Measurements from ENCODE around the gene ZFAND3. TPM values are rescaled to one million over a fixed set of nuclear protein-coding genes. Genes with fewer than 3 reads are reported as not detected.

ZFAND3 gene
- polyA plus RNA-seq, 1 donor (not counting 4 experiments of a cell fraction or from before 2014, with no cell fraction given): 19.6 TPM

DNA sequence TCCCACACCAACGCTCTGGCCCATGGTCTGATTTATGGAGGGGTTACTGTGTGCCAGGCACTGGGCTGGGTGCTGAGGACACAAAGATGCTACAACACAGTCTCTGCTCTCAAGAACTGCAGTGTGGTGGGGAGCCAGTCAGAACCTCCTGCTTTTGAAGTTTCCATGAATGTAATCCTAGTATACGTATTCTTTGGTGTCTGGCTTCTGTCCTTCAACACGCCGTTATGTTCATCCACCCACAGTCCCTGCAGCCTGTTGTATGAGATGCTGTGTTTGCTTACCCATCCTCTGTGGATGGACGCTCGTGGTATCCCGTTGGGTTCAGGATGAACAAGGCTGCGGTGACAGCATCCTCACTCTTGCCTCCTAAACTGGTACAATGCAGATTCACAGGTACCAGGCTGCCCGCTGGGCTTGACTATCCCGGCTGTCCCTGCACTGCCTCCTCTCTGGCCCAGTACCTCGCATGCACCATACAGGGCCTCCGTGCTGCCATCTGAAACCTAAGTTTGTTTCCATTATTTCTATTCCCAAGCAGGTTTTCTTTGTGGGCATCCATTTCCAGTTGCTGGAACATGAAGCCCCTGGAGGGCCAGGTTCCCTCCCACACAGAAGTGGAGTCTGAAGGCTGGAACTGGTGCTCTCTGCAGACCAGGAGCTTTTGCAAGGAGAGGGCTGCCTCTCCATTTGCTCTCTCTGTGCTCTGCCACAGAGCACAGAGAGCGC lies 364.5 kb downstream of the ZFAND3 start:
- FAIRE-seq (no peak), DNase-seq (ENCODE audit: low read depth, low spot score) (no peak)
- dilution Hi-C loops (cut with MboI; ENCODE audit: extremely low pct_ligation_motif_present, low sequenced_read_pairs): no loop called here
- Histone ChIP-seq H3K9ac (ENCODE audit: control insufficient read depth, extremely low read depth, insufficient read depth, low read length) (no peak overlapping the region), H3K27me3 (ENCODE audit: control insufficient read depth, extremely low read depth, insufficient read depth, low read length) (no peaks in the 10 kb centered on the region), H3K27ac (ENCODE audit: control insufficient read depth, insufficient read depth, low read length) (no peak overlapping the region), H3K36me3 (ENCODE audit: control insufficient read depth in 2 of 2, extremely low read depth in 1 of 2, insufficient read depth in 2 of 2, low read length in 2 of 2) (peaks cover 0 to 3% of the 10 kb centered on the region in 2 experiments), H4K20me1 (ENCODE audit: control insufficient read depth, extremely low read depth, insufficient read depth, low read length) (no peaks in the 10 kb centered on the region), H3K79me2 (ENCODE audit: control insufficient read depth, insufficient read depth, low read length) (no peaks in the 10 kb centered on the region), H3K4me3 (ENCODE audit: control insufficient read depth in 2 of 3, extremely low read depth in 1 of 3, insufficient read depth in 2 of 3, low read depth in 1 of 3, low read length in 3 of 3) (no peak overlapping the region), H3K4me1 (ENCODE audit: control insufficient read depth, extremely low read depth, insufficient read depth, low read length) (no peaks in the 10 kb centered on the region), H2AFZ (ENCODE audit: control insufficient read depth, low read length) (no peak overlapping the region), H3K9me1 (ENCODE audit: control insufficient read depth, extremely low read depth, insufficient read depth, low read length) (no peaks in the 10 kb centered on the region), H3K4me2 (ENCODE audit: control insufficient read depth, extremely low read depth, insufficient read depth, low read depth, low read length) (no peak overlapping the region), H3K9me3 (ENCODE audit: control insufficient read depth, low read depth, low read length) (no peaks in the 10 kb centered on the region)
- no peak for TF ChIP-seq EZH2 (IDR thresholded peaks at IDR 0.05; ENCODE audit: low read length)
- TF ChIP-seq, protein P1, sequence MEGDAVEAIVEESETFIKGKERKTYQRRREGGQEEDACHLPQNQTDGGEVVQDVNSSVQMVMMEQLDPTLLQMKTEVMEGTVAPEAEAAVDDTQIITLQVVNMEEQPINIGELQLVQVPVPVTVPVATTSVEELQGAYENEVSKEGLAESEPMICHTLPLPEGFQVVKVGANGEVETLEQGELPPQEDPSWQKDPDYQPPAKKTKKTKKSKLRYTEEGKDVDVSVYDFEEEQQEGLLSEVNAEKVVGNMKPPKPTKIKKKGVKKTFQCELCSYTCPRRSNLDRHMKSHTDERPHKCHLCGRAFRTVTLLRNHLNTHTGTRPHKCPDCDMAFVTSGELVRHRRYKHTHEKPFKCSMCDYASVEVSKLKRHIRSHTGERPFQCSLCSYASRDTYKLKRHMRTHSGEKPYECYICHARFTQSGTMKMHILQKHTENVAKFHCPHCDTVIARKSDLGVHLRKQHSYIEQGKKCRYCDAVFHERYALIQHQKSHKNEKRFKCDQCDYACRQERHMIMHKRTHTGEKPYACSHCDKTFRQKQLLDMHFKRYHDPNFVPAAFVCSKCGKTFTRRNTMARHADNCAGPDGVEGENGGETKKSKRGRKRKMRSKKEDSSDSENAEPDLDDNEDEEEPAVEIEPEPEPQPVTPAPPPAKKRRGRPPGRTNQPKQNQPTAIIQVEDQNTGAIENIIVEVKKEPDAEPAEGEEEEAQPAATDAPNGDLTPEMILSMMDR (optimal IDR thresholded peaks at IDR 0.05 in 1 of 3, IDR thresholded peaks at IDR 0.05 in 1 of 3, conservative IDR thresholded peaks at IDR 0.05 in 1 of 3; ENCODE audit: extremely low read depth in 1 of 3, insufficient read depth in 2 of 3, low read length in 3 of 3): no peak

DNA sequence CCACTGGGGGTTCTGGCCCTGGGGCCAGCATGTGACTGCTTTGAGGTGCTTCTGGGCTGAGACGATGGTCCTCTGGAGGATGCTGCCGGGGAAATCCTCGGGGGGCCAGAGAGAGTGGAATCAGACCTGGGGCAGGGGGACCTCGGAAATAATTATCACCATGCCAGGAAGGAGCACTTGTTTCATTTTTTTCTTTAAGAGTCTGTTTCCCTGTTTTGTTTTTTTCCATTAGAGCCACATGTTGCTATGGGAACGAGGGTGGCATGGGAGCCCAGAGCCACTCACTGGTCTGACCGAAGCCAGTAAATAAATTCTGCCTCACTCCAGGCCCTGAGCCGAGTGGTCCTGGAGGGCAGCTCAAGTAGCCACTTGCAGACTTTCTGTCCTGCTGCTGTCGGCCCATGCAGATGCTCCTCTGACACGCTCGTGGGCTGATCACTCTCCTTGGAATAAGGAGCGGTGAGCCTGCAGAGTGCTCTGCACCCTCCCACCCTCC lies 365.1 kb downstream of the ZFAND3 start:
- Histone ChIP-seq H3K4me3 (ENCODE audit: control insufficient read depth in 2 of 3, extremely low read depth in 1 of 3, insufficient read depth in 2 of 3, low read depth in 1 of 3, low read length in 3 of 3) (no peak overlapping the region), H2AFZ (ENCODE audit: control insufficient read depth, low read length) (no peak overlapping the region), H3K9me3 (ENCODE audit: control insufficient read depth, low read depth, low read length) (no peaks in the 10 kb centered on the region), H3K36me3 (ENCODE audit: control insufficient read depth in 2 of 2, extremely low read depth in 1 of 2, insufficient read depth in 2 of 2, low read length in 2 of 2) (peaks cover 0 to 3% of the 10 kb centered on the region in 2 experiments), H3K9me1 (ENCODE audit: control insufficient read depth, extremely low read depth, insufficient read depth, low read length) (no peaks in the 10 kb centered on the region), H3K4me1 (ENCODE audit: control insufficient read depth, extremely low read depth, insufficient read depth, low read length) (no peaks in the 10 kb centered on the region), H3K79me2 (ENCODE audit: control insufficient read depth, insufficient read depth, low read length) (no peaks in the 10 kb centered on the region), H3K27ac (ENCODE audit: control insufficient read depth, insufficient read depth, low read length) (no peak overlapping the region), H4K20me1 (ENCODE audit: control insufficient read depth, extremely low read depth, insufficient read depth, low read length) (no peaks in the 10 kb centered on the region), H3K27me3 (ENCODE audit: control insufficient read depth, extremely low read depth, insufficient read depth, low read length) (no peaks in the 10 kb centered on the region), H3K4me2 (ENCODE audit: control insufficient read depth, extremely low read depth, insufficient read depth, low read depth, low read length) (no peak overlapping the region), H3K9ac (ENCODE audit: control insufficient read depth, extremely low read depth, insufficient read depth, low read length) (no peak overlapping the region)
- no peak for FAIRE-seq
- no peak for TF ChIP-seq EZH2 (IDR thresholded peaks at IDR 0.05; ENCODE audit: low read length)
- TF ChIP-seq, protein P1 (optimal IDR thresholded peaks at IDR 0.05 in 1 of 3, IDR thresholded peaks at IDR 0.05 in 1 of 3, conservative IDR thresholded peaks at IDR 0.05 in 1 of 3; ENCODE audit: extremely low read depth in 1 of 3, insufficient read depth in 2 of 3, low read length in 3 of 3): no peak
- DNase-seq (ENCODE audit: low read depth, low spot score): no peak
- dilution Hi-C loops (cut with MboI; ENCODE audit: extremely low pct_ligation_motif_present, low sequenced_read_pairs): no loop called here

Data from keratinocyte (primary cell).